Measurements from ENCODE around the gene KRTAP5-2.
"Not testable (repeated sequence)": the region's sequence is repeated elsewhere in the genome, so short reads cannot be mapped to it uniquely, and the experiment has no call there.

GRCh38 chr11:1605923-1606322, 7.8 kb upstream of the KRTAP5-2 start:
- not testable (repeated sequence) for TF ChIP-seq CTCF, POLR2A (IDR thresholded peaks at IDR 0.05)

All from breast epithelium (tissue), 3 donors.